ENCODE results near the gene ACOX2. TPM values are rescaled to one million over a fixed set of nuclear protein-coding genes. Genes with fewer than 3 reads are reported as not detected.

ACOX2 gene
- total and polyA plus RNA-seq, 7 donors, result 1.8 to 18.1 (median 4.4) TPM

DNA sequence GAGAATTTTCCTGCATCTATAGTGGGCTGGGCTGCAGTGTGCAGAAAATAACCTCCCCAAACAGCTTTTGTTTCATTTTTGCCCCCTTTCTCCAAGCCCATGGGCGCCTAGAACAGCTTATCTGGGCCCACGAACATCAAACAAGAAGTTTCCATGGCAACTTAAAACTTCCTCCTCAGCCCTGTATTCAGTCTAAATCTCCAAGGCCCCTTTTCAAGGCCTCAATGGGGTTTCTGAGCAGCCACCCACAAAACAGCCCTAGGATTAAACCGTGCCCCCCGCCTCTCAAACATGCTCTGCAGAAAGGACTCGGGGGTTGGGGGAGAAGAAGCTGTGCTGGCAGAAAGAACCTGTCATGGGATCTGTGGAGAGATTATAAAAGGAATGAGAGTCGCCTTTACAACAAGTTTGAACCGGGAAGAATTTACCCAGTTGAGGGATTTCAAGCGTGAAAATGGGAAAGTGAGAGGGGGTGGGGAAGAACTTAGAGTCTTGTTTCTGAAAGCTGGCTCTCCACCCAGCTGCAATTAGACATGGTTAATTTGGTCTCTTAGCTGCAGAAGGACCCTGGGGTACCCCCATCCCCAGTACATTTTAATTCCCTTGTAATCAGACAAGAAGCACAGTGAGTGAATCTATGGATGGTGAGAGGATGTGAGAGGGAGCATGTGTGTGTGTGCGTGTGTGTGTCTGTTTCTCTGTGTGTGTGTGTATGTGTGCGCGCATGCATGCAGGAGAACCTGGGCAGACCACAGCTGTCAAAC lies 44.5 kb upstream of the ACOX2 start:
- no peak overlapping the region for H3K4me3 ChIP-seq
- TF ChIP-seq, protein P1, sequence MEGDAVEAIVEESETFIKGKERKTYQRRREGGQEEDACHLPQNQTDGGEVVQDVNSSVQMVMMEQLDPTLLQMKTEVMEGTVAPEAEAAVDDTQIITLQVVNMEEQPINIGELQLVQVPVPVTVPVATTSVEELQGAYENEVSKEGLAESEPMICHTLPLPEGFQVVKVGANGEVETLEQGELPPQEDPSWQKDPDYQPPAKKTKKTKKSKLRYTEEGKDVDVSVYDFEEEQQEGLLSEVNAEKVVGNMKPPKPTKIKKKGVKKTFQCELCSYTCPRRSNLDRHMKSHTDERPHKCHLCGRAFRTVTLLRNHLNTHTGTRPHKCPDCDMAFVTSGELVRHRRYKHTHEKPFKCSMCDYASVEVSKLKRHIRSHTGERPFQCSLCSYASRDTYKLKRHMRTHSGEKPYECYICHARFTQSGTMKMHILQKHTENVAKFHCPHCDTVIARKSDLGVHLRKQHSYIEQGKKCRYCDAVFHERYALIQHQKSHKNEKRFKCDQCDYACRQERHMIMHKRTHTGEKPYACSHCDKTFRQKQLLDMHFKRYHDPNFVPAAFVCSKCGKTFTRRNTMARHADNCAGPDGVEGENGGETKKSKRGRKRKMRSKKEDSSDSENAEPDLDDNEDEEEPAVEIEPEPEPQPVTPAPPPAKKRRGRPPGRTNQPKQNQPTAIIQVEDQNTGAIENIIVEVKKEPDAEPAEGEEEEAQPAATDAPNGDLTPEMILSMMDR (IDR thresholded peaks at IDR 0.05), result no peak
- intact Hi-C loops (cut with DNase I), result no loop called here
- no peaks in the 10 kb centered on the region for H3K9me3 ChIP-seq
- H3K27ac ChIP-seq, result no peak overlapping the region
- WGBS, 3 donors, result 45 to 57% (median 50%) methylated on average over 11 of the region's 11 CpGs
- no peaks in the 10 kb centered on the region for H3K36me3 ChIP-seq (ENCODE audit: insufficient read depth in 1 of 2, low read depth in 1 of 2)
- H3K4me1 ChIP-seq, result no peaks in the 10 kb centered on the region
- ATAC-seq, result no peak
- peaks cover 0 to 11% (median 3%) of the 10 kb centered on the region in 3 donors for H3K27me3 ChIP-seq (ENCODE audit: insufficient read depth in 3 of 3, low read length in 2 of 3)
- DNase-seq, result no peak

DNA sequence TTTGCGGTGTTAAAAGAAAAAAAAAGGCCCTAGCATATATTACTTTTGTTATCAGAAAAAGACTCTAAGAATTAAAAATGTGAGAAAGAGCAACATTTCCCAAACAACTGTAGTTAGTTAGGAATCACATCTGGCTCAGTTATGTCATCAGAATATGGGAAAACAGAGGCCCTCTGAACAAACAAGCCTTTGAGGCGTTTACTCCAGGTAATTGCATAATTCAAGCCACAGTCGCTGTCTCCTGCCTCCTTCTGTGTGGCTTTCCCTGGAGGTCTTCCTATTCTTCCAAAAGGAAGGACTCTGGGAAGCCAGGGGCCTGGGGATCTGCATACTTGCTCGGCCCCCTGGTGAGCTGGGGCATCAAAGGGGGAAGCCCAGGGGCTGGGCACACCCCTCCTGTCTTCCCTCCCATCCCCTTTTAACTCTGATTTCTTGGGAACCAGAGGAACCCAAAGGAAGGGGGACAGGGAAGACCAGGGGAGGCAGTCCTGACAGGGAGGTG lies 43.9 kb upstream of the ACOX2 start:
- DNase-seq, result no peak
- H3K27ac ChIP-seq, result no peak overlapping the region
- intact Hi-C loops (cut with DNase I), result no loop called here
- TF ChIP-seq, protein P1 (IDR thresholded peaks at IDR 0.05), result no peak
- H3K4me1 ChIP-seq, result no peaks in the 10 kb centered on the region
- WGBS, 3 donors, result 77 to 82% (median 80%) methylated on average over 4 of the region's 4 CpGs
- H3K27me3 ChIP-seq (ENCODE audit: insufficient read depth in 3 of 3, low read length in 2 of 3), result peaks cover 0 to 5% (median 0%) of the 10 kb centered on the region in 3 donors
- H3K9me3 ChIP-seq, result no peaks in the 10 kb centered on the region
- H3K36me3 ChIP-seq (ENCODE audit: insufficient read depth in 1 of 2, low read depth in 1 of 2), result no peaks in the 10 kb centered on the region
- ATAC-seq, result no peak
- H3K4me3 ChIP-seq, result no peak overlapping the region

DNA sequence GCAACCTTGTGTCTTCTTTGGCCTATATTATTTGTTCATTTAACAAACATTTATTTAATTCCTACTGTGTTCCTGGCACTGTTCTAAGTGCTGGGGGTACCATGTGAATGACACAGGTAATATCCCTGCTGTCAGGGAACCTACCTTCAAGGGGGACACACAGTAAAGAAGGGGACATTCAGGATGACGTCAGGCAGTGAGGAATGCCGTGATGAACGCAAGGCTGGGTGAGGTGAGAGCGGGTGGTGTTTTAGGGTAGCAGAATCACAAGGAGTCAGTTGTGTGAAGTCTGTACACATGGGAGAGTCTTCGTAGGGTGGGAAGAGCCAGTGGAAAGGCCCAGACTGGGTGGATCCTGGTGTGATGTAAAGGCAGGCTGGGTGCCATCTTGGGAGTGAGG lies 41.9 kb upstream of the ACOX2 start:
- TF ChIP-seq, protein P1 (IDR thresholded peaks at IDR 0.05), result no peak
- ATAC-seq (no peak), DNase-seq (no peak)
- WGBS, 3 donors, result 95 to 97% (median 97%) methylated on average over 5 of the region's 5 CpGs
- intact Hi-C loops (cut with DNase I), result no loop called here
- Histone ChIP-seq H3K4me3 (no peak overlapping the region), H3K36me3 (ENCODE audit: insufficient read depth in 1 of 2, low read depth in 1 of 2) (no peaks in the 10 kb centered on the region), H3K4me1 (no peaks in the 10 kb centered on the region), H3K27me3 (ENCODE audit: insufficient read depth in 3 of 3, low read length in 2 of 3) (peaks cover 0 to 3% (median 0%) of the 10 kb centered on the region in 3 donors), H3K9me3 (no peaks in the 10 kb centered on the region), H3K27ac (no peak overlapping the region)

DNA sequence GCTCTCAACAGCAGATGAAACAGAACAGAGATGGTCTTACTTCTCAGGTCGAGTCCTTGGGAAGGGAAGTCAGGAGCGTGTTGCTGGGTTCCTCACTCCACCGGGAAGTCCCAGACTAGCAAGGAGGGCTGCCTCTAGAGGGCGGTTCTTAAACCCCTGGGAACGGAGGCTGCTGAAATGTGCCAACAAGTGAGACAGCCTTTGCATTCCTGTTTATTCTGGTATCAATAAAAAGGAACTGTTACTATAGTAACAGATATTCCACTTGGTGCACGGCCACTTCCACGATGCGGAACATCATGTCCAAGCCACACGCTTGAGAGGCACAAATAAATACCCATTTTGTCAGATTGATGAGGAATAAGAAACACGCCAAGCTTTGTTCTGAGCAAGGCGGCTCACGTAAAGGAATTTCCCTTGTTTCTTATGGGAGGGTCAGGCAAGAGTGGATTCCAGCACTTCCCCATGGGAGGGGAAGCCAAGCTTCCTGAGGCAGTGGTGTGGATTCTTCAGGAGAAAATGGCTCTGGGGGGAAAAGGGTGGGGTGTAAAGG lies 40.4 kb upstream of the ACOX2 start, which contains the start of gene FAM107A:
FAM107A (minus strand) TSS at position 123 of the 553 bp plus-strand sequence. CDS start 7,531 bp downstream, outside the sequence.
- Histone ChIP-seq H3K4me3 (peak within 1 kb of the TSS; percentile 59), H3K27me3 (ENCODE audit: insufficient read depth in 3 of 3, low read length in 2 of 3) (peaks cover 0 to 3% (median 0%) of the 10 kb centered on the region in 3 donors), H3K4me1 (no peaks in the 10 kb centered on the region), H3K27ac (peak within 1 kb of the TSS; percentile 65), H3K9me3 (no peaks in the 10 kb centered on the region), H3K36me3 (ENCODE audit: insufficient read depth in 1 of 2, low read depth in 1 of 2) (no peaks in the 10 kb centered on the region)
- TF ChIP-seq, protein P1 (IDR thresholded peaks at IDR 0.05), result no peak
- 14 to 21% (median 19%) methylated on average over 12 of the region's 12 CpGs for WGBS, 3 donors
- intact Hi-C loops (cut with DNase I), result no loop called here
- peak in 1 of 2 donors; percentile 73 for DNase-seq
- ATAC-seq, result peak; percentile 30 to 76 (median 61)

Measured in psoas muscle (tissue), 8 donors.